GM20000 (cell line): Measurements from ENCODE around the gene AHRR.

Experiments used
- DNase-seq: peaks from one replicate; pipeline ENCODE4 v3.0.0; 2012; ENCODE audit warnings: low spot score
- TF ChIP-seq, protein P1 (sequence below): IDR thresholded peaks from 2 replicates; pipeline ENCODE4 v1.5.1; 2012; ENCODE audit warnings: mild to moderate bottlenecking, control low read depth; ENCODE audit errors: extremely low read depth, missing control alignments

AHRR gene

DNA sequence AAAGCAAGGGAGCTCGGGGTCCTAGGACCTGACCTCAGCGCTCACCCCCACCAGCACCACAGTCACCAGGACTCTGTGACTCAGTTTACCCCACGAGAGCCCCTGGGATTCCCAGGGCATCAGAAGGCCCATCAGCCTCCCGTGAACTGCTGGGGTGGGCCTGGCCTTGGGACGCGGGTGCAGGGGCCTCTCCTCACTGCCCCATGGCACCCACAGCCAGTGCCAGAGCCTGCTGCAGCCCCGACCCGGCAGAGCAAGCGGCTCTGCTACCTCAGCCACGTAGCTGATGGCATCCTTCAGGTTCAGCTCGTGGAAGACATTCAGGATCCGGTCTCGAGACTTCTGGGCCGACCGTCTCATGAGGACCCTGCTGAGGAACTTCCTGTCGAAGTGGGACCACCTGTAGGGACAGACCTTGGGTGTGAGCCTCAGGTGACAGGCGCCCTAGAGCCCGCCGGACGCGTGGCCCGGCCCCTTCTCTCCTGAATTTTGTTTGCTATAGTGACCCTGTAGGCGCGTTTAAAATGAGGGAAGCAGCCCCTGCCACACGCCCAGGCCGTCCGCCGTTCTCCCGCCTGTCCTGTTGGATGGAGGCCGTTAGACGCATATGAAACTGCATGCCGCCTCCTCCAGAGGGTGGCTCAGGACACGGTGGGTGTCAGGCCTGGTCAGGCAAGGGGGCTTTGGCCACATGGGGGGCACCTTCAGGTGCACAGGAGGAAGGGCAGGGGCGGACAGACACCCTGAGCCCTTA, 158.2 kb downstream of the AHRR start:
- TF ChIP-seq, protein P1, sequence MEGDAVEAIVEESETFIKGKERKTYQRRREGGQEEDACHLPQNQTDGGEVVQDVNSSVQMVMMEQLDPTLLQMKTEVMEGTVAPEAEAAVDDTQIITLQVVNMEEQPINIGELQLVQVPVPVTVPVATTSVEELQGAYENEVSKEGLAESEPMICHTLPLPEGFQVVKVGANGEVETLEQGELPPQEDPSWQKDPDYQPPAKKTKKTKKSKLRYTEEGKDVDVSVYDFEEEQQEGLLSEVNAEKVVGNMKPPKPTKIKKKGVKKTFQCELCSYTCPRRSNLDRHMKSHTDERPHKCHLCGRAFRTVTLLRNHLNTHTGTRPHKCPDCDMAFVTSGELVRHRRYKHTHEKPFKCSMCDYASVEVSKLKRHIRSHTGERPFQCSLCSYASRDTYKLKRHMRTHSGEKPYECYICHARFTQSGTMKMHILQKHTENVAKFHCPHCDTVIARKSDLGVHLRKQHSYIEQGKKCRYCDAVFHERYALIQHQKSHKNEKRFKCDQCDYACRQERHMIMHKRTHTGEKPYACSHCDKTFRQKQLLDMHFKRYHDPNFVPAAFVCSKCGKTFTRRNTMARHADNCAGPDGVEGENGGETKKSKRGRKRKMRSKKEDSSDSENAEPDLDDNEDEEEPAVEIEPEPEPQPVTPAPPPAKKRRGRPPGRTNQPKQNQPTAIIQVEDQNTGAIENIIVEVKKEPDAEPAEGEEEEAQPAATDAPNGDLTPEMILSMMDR: no peak
- no peak for DNase-seq

DNA sequence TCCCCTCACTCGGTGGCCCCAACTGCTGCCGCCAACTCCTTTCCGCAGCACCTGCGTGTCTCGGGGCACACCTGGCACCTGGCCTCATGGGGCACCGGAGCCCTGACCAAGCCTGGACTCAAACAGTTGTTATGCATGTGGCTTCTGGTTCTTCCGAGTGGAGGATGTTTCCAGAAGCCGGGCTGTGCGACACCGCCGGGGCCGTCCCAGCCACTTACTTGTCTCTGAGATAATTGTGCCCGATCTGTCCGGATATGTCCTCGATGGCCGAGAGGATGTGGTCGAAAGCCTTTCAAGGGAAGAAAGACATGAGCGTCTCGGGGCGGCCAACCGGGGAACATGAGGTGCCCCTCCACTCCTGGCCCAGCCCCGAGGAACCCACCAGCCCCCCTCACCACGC, 159.8 kb downstream of the AHRR start:
- no peak for DNase-seq
- TF ChIP-seq, protein P1: no peak

DNA sequence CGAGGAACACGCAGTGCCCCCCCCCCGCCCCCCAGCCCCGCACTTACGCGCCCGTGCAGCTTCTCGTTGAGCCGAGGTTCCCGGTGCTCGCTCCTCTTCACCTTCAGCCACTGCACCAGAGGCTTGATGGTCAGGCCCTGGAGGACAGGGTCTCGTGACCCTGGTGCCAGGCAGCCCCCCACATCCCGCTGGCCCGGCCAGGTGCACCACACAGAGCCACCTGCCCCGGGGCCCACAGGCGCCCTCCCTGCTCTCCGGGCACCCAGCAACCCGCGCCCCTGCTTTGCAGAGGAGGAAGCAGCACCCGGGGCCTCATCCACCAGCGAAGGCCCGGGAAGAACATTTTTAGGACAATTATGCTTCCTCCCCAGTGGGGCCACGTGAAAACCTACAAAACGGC, 160.5 kb downstream of the AHRR start:
- DNase-seq: no peak
- TF ChIP-seq, protein P1: no peak

DNA sequence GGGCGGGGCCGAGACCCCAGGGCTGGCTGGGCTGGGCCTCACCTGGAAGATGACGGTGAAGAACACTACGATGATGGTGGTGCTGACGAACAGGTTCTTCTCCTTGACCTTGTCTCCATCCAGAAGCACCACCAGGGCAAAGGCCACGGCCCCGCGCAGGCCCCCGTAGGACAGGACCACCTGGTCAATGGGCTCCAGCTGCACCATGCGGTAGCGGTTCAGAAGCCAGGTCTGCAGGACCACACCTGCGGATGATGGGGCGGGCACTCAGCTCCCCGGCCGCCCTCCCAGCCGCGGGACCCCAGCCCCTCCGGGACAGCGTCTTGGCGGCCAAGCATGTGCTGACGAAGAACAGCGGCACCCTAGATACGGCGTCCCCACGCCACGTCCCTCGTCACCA, 161.0 kb downstream of the AHRR start:
- no peak for DNase-seq
- TF ChIP-seq, protein P1: no peak

DNA sequence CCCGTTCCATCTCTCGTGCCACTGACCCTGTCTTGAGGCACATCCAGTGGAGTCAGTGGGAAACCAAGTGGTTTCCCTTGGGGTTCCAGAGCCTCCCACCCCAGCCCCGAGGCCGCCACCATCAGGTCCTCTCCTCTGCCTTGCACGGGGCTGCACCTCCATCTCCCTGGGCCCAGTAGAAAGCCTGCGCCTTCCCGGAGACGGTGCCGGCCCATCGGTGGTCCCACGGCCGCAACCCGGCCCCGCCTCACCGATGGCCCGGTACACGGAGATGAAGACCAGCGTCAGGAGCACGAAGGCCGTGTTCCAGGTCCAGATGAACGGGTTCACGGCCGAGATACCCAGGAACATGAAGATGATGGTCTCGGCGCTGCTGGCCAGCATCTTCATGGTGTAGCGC, 161.5 kb downstream of the AHRR start:
- no peak for DNase-seq
- TF ChIP-seq, protein P1: no peak

DNA sequence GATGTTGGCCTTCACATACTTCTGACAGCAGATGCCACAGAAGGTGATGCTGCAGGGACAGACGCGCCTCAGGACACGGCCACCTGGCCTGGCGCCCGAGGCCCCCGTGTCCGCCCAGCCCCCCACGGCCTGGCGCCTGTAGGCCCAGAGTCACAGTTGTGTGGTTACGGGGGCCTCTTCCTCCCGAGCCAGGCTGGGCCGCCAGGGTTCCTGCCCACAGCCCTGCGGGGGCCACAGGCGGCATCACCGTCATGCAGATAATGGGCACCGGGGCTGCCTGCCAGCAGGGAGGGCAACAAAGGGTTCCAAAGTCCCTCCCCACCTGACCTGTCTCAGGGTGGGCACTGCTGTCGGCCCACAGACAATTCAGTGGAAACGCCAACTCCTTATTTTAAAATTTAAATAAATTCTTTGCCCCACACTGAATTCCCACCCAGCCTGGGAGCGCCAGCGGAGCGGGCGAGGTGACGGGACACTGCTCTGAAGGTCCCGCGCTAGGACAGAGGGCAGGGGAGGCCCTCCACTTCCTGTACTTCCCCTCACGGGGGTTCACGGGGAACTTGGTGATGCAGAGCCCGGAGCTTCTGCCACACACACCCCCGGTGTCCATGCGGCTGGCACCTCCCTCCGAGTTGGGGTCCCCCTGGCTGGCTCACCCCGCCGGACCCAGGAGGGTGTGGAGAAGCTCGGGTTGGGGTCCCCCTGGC, 162.1 kb downstream of the AHRR start:
- TF ChIP-seq, protein P1: no peak

DNA sequence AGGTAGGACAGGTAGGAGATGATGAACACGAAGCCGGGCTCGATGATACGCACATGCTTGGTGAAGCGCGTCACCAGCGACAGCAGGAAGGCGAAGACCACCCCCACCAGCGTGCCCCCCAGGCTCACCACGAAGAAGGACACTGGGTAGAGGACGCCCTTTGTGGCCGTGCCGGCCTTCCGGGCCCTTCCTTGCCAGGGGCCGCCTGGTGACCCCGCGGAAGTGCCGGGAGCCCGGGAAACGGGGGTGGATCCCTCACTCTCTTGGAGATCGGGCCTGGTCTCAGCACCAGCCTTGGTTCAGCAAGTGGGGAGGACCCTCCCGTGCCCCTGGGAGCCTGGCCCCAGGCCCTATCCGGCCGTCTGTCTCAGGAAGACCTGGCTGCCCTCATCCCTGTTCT, 163.0 kb downstream of the AHRR start:
- TF ChIP-seq, protein P1: no peak
- no peak for DNase-seq

More for the DNA sequence above, 162.1 kb downstream of the AHRR start:
- DNase-seq: no peak
